GM12872 (cell line): ENCODE data around the gene NRSN1.

Source experiments
- TF ChIP-seq, protein P1 (sequence below): IDR thresholded peaks from 3 replicates; pipeline ENCODE4 v1.5.1; 2011; ENCODE audit warnings: low read depth, mild to moderate bottlenecking, low read length, moderate library complexity; ENCODE audit not compliant: insufficient read depth

Gene NRSN1

GRCh38 chr6:24113891-24114290, 12.1 kb upstream of the NRSN1 start:
- TF ChIP-seq, protein P1, sequence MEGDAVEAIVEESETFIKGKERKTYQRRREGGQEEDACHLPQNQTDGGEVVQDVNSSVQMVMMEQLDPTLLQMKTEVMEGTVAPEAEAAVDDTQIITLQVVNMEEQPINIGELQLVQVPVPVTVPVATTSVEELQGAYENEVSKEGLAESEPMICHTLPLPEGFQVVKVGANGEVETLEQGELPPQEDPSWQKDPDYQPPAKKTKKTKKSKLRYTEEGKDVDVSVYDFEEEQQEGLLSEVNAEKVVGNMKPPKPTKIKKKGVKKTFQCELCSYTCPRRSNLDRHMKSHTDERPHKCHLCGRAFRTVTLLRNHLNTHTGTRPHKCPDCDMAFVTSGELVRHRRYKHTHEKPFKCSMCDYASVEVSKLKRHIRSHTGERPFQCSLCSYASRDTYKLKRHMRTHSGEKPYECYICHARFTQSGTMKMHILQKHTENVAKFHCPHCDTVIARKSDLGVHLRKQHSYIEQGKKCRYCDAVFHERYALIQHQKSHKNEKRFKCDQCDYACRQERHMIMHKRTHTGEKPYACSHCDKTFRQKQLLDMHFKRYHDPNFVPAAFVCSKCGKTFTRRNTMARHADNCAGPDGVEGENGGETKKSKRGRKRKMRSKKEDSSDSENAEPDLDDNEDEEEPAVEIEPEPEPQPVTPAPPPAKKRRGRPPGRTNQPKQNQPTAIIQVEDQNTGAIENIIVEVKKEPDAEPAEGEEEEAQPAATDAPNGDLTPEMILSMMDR, result no peak

- TF ChIP-seq, protein P1, result no peak
These were observed 9.0 kb upstream of the NRSN1 start for GRCh38 chr6:24117021-24117420.

DNA sequence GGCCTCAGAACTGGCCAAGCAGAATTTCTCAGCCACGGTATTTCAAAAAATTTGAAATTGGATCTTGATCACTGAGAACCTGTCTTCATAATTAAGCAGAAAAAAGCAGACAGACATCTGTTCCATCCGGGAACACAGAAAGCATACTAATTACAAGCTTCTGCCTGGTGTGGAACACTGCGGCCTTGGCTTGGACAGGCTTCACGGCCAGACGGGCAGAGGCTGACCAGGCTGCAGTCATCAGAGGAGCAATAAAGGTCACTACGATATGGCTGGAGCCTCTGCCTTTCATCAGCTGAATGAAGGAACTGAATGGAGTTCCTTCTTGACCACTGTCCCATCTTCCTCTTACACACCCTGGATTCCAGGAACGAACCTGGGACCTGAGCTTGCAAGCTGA, 3.9 kb upstream of the NRSN1 start:
- TF ChIP-seq, protein P1, result no peak

GRCh38 chr6:24126586-24127192, 674 bp downstream of the NRSN1 start:
- TF ChIP-seq, protein P1, result no peak

GRCh38 chr6:24127316-24127715, 1.3 kb downstream of the NRSN1 start:
- TF ChIP-seq, protein P1, result no peak

DNA sequence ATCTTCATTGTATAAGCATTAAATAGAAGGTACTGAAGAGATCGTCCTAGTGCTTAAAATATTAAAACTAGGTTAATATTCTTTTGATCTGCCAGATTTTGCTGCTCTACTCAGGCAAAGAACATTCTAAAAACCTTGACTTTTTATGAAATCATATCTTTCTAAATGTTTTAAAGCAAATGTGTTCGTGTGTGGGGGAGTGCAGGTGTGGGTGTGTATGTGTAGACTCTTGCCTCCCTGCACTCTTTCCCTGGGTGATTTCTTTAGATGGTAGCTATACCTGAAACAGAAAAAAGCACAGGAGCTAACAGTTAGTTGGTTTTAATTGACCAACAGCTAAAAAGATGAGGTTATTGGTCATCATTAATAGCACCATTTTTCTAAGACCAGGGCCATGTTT, 5.7 kb downstream of the NRSN1 start:
- TF ChIP-seq, protein P1, result no peak

- TF ChIP-seq, protein P1, result no peak
These were observed 13.1 kb downstream of the NRSN1 start for GRCh38 chr6:24139080-24139479.
